OCI-LY3 (cell line): ENCODE measurements around the gene GMPPA.
A peak's percentile ranks its signal among the peaks of the same experiment; 100 is the strongest.

Source experiments
- H2AFZ ChIP-seq: fragments of 200-600, 300-600 bp; shearing (Covaris generic); 2 replicates; pipeline ENCODE4 v1.6.0; 2014; ENCODE audit warnings: antibody characterized with exemption, low read depth, low read length
- H3K27ac ChIP-seq: fragments of 200-600, 300-600 bp; sonication (generic); 2 replicates; pipeline ENCODE4 v1.5.1; 2014; ENCODE audit warnings: mild to moderate bottlenecking, low read length, moderate library complexity, mixed read lengths
- H3K27me3 ChIP-seq: fragments of 200-600, 300-600 bp; sonication (generic); 2 replicates; pipeline ENCODE4 v1.6.1; 2014; ENCODE audit warnings: low read depth, low read length, mixed read lengths
- H3K36me3 ChIP-seq: fragments of 200-600, 300-600 bp; sonication (generic); replicated peaks from 2 replicates; pipeline ENCODE3; 2014; ENCODE audit warnings: low read depth, low read length, mixed read lengths
- H3K4me1 ChIP-seq: fragments of 300-600, 200-600 bp; sonication (generic); 2 replicates; pipeline ENCODE4 v1.6.1; 2014; ENCODE audit warnings: low read length, mixed read lengths
- H3K4me2 ChIP-seq: fragments of 200-600, 300-600 bp; sonication (generic); 2 replicates; pipeline ENCODE4 v1.6.1; 2014; ENCODE audit warnings: low read length, mixed read lengths
- H3K4me3 ChIP-seq: fragments of 300-600, 200-600 bp; sonication (generic); 2 replicates; pipeline ENCODE4 v1.5.1; 2014; ENCODE audit warnings: antibody characterized with exemption, mild to moderate bottlenecking, low read length, moderate library complexity
- H3K79me2 ChIP-seq: fragments of 300-600, 200-600 bp; shearing (Covaris generic); 2 replicates; pipeline ENCODE4 v1.6.1; 2014; ENCODE audit warnings: mild to moderate bottlenecking, low read length, mixed read lengths
- H3K9ac ChIP-seq: fragments of 300-600, 200-600 bp; shearing (Covaris generic); 2 replicates; pipeline ENCODE4 v1.6.0; 2014; ENCODE audit warnings: mild to moderate bottlenecking, low read length, moderate library complexity
- H3K9me3 ChIP-seq: fragments of 200-600, 300-600 bp; shearing (Covaris generic); 2 replicates; pipeline ENCODE4 v1.6.1; 2014; ENCODE audit warnings: low read length, mixed read lengths; ENCODE audit not compliant: insufficient read depth
- H4K20me1 ChIP-seq: fragments of 200-600, 300-600 bp; sonication (generic); 2 replicates; pipeline ENCODE4 v1.6.1; 2016; ENCODE audit warnings: low read length, mixed read lengths; ENCODE audit not compliant: insufficient read depth
- EZH2phosphoT487 ChIP-seq: fragments of 200-600 bp; shearing (Covaris generic); IDR thresholded peaks from 2 replicates; pipeline ENCODE4 v1.6.1; 2018; ENCODE audit warnings: antibody characterized with exemption, mixed run types, low read depth
- TF ChIP-seq, protein P1 (sequence below): fragments of 200-600, 300-600 bp; sonication (generic); IDR thresholded peaks from 2 replicates; pipeline ENCODE4 v1.5.1; 2014; ENCODE audit warnings: antibody characterized with exemption, low read length, low read depth

GMPPA gene

DNA sequence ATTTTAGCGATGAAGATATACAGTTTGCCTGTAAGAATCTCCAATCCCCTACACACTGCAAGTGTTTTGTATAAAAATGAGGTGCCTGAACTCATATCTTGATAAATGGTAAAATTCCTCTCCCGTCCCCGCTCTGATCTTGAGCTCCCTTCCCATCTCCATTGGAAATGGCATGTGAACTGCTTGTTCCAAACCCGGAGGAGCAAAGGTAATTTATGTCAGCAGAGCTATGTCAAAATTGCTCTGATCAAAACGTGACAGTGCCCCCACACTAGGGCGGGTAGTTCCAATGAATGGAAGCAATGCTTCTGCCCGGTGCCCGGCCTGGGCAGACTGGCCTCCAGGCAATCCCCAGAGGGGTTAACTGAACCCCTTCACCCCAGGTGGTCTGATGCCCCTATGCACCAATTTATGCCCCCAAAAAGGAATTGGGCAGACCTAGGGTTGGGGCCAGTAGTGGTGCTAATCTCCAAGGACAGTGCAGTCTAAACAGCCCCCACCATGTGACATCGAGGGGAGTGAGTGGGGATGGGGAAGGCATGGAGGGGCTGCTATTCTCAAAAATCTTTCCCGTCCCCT, 3.6 kb upstream of the GMPPA start:
- TF ChIP-seq EZH2phosphoT487: no peak
- TF ChIP-seq, protein P1, sequence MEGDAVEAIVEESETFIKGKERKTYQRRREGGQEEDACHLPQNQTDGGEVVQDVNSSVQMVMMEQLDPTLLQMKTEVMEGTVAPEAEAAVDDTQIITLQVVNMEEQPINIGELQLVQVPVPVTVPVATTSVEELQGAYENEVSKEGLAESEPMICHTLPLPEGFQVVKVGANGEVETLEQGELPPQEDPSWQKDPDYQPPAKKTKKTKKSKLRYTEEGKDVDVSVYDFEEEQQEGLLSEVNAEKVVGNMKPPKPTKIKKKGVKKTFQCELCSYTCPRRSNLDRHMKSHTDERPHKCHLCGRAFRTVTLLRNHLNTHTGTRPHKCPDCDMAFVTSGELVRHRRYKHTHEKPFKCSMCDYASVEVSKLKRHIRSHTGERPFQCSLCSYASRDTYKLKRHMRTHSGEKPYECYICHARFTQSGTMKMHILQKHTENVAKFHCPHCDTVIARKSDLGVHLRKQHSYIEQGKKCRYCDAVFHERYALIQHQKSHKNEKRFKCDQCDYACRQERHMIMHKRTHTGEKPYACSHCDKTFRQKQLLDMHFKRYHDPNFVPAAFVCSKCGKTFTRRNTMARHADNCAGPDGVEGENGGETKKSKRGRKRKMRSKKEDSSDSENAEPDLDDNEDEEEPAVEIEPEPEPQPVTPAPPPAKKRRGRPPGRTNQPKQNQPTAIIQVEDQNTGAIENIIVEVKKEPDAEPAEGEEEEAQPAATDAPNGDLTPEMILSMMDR: no peak
- H3K4me1 ChIP-seq: peaks cover 11% of the 10 kb centered on the region
- H3K79me2 ChIP-seq: peaks cover 11% of the 10 kb centered on the region
- H3K4me3 ChIP-seq: no peak overlapping the region
- no peak overlapping the region for H3K27ac ChIP-seq
- H4K20me1 ChIP-seq: no peaks in the 10 kb centered on the region
- H3K9ac ChIP-seq: no peak overlapping the region
- peak overlapping the region; percentile 47; the same call in 1 of the 2 replicates for H3K4me2 ChIP-seq
- H3K9me3 ChIP-seq: no peaks in the 10 kb centered on the region
- no peak overlapping the region for H2AFZ ChIP-seq
- no peaks in the 10 kb centered on the region for H3K36me3 ChIP-seq
- H3K27me3 ChIP-seq: peaks cover 8% of the 10 kb centered on the region; the same call in 1 of the 2 replicates

DNA sequence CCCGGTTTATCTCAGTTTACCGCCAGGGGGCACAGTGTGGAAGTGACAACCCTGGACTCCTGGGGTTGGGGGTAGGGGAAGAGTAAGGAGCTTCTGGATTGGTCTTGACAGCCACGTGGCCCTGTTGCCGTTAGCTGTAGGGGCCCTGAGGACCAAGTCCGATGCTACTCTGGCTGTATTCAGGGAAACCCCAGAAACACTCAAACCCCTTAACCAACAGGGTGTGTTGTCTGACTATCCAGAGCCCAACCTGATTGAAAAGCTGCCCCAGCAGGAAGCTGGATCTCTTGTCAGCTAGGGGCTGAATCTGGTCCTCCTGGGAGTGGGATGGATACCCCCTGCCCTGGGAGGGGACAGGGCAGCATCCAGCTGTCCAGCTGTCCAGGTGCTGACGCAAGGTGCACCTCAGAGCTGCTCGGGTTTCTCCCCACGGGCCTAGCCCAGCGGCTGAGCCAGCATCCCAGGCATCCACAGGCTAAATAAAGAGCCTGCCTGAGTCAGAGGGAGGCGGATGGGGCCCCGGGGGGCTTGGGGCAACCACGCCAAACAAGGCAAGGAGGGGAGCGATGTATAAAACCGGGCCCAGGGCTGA, 3.1 kb upstream of the GMPPA start:
- H3K9ac ChIP-seq: no peak overlapping the region
- TF ChIP-seq EZH2phosphoT487: no peak
- TF ChIP-seq, protein P1: peak; percentile 51
- H3K79me2 ChIP-seq: peaks cover 11% of the 10 kb centered on the region
- peaks cover 11% of the 10 kb centered on the region for H3K4me1 ChIP-seq
- no peak overlapping the region for H2AFZ ChIP-seq
- H4K20me1 ChIP-seq: no peaks in the 10 kb centered on the region
- no peak overlapping the region for H3K27ac ChIP-seq
- H3K9me3 ChIP-seq: no peaks in the 10 kb centered on the region
- H3K36me3 ChIP-seq: no peaks in the 10 kb centered on the region
- no peak overlapping the region for H3K4me3 ChIP-seq
- peaks cover 8% of the 10 kb centered on the region; the same call in 1 of the 2 replicates for H3K27me3 ChIP-seq
- H3K4me2 ChIP-seq: peak overlapping the region; percentile 47

DNA sequence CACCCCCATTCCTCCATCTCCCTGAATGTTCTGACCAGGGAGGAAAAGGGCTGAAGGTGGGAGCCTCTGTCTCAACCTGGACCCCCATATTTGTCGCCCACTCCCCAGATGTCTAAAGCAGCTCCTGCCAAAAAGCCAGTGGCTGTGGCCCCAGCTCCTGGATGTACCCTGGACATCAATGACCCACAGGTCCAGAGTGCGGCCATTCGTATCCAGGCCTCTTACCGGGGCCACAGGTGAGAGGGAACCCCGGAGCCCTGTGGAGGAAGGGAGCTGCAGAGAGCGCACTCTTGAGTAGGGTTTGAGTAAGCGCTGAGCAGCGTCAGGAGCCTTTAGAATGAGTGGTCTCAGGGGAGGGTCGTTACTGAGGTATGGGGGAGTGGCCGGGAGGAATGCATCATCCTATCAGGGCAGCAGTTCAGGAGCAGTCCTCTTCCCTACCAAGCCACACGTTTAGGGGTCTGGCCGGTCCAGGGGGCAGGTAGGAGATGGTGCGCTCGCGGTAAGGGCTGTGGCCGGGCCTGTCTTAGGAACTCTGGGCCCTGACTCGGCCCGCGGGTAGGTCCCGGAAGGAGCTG, 2.4 kb upstream of the GMPPA start:
- H4K20me1 ChIP-seq: no peaks in the 10 kb centered on the region
- TF ChIP-seq EZH2phosphoT487: no peak
- TF ChIP-seq, protein P1: no peak
- peaks cover 11% of the 10 kb centered on the region for H3K79me2 ChIP-seq
- no peaks in the 10 kb centered on the region for H3K9me3 ChIP-seq
- H2AFZ ChIP-seq: no peak overlapping the region
- H3K36me3 ChIP-seq: no peaks in the 10 kb centered on the region
- peaks cover 11% of the 10 kb centered on the region for H3K4me1 ChIP-seq
- H3K9ac ChIP-seq: no peak overlapping the region
- no peak overlapping the region for H3K27ac ChIP-seq
- H3K4me3 ChIP-seq: no peak overlapping the region
- no peak overlapping the region for H3K4me2 ChIP-seq
- peaks cover 8% of the 10 kb centered on the region; the same call in 1 of the 2 replicates for H3K27me3 ChIP-seq

DNA sequence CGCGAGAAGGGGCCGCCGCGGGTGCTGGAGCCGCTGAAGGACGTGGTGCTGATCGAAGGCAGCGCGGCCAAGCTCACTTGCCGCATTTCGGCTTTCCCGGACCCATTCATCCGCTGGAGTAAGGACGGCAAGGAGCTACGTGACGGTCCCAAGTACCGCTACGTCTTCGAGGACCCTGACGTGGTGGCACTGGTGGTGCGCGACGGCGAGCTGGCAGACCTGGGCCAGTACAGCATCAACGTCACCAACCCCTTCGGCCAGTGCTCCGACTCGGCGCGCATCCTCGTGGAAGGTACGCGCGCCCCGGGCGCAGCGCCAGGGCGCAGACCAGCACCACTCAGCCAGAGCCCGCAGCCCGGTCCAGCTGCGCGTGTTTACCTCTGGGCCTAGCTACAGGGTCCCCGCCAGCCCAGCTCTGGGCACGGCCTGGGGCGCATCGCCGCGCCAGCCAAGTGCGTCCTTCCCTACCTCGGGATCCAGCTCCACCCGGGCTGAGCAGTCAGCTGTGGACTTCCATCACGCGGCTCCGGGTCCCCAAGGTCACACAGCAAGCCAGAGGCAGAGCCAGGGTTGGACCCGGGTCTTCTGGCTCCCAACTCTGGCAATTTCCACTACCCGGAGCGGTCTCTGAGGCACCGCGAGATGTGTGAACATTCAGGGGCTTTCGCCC, 1.7 kb upstream of the GMPPA start:
- peaks cover 11% of the 10 kb centered on the region for H3K4me1 ChIP-seq
- TF ChIP-seq, protein P1: no peak
- TF ChIP-seq EZH2phosphoT487: no peak
- H3K4me3 ChIP-seq: no peak overlapping the region
- H3K79me2 ChIP-seq: peaks cover 11% of the 10 kb centered on the region
- no peak overlapping the region for H3K27ac ChIP-seq
- H3K27me3 ChIP-seq: peaks cover 8% of the 10 kb centered on the region; the same call in 1 of the 2 replicates
- H3K36me3 ChIP-seq: no peaks in the 10 kb centered on the region
- no peak overlapping the region for H3K9ac ChIP-seq
- no peaks in the 10 kb centered on the region for H3K9me3 ChIP-seq
- no peaks in the 10 kb centered on the region for H4K20me1 ChIP-seq
- H3K4me2 ChIP-seq: no peak overlapping the region
- H2AFZ ChIP-seq: no peak overlapping the region
